ENCODE data around the gene KIF26B.
A peak's percentile ranks its signal among the peaks of the same experiment; 100 is the strongest.

KIF26B gene

GRCh38 chr1:245652660-245653427, 498.1 kb downstream of the KIF26B start:
- TF ChIP-seq CTCF (conservative IDR thresholded peaks at IDR 0.05; ENCODE audit: low read length): no peak
- no peak overlapping the region for H3K4me3 ChIP-seq (ENCODE audit: low read length)
- peak; percentile 31 for DNase-seq (ENCODE audit: low read depth)

- no peak for DNase-seq (ENCODE audit: low read depth)
- H3K4me3 ChIP-seq (ENCODE audit: low read length): no peak overlapping the region
- no peak for TF ChIP-seq CTCF (conservative IDR thresholded peaks at IDR 0.05; ENCODE audit: low read length)
These were observed 499.8 kb downstream of the KIF26B start for GRCh38 chr1:245654460-245655050.

- TF ChIP-seq CTCF (conservative IDR thresholded peaks at IDR 0.05; ENCODE audit: low read length): no peak
These were observed 501.5 kb downstream of the KIF26B start for GRCh38 chr1:245656189-245656717.

GRCh38 chr1:245657371-245657770, 502.6 kb downstream of the KIF26B start:
- H3K4me3 ChIP-seq (ENCODE audit: low read length): no peak overlapping the region
- no peak for DNase-seq (ENCODE audit: low read depth)
- TF ChIP-seq CTCF (conservative IDR thresholded peaks at IDR 0.05; ENCODE audit: low read length): no peak

More at GRCh38 chr1:245656189-245656717, 501.5 kb downstream of the KIF26B start:
- H3K4me3 ChIP-seq (ENCODE audit: low read length): no peak overlapping the region
- no peak for DNase-seq (ENCODE audit: low read depth)

- no peak overlapping the region for H3K4me3 ChIP-seq (ENCODE audit: low read length)
- TF ChIP-seq CTCF (conservative IDR thresholded peaks at IDR 0.05; ENCODE audit: low read length): no peak
- no peak for DNase-seq (ENCODE audit: low read depth)
These were observed 508.6 kb downstream of the KIF26B start for GRCh38 chr1:245663373-245663772.

GRCh38 chr1:245663841-245664240, 509.1 kb downstream of the KIF26B start:
- no peak for DNase-seq (ENCODE audit: low read depth)
- H3K4me3 ChIP-seq (ENCODE audit: low read length): no peak overlapping the region
- TF ChIP-seq CTCF (conservative IDR thresholded peaks at IDR 0.05; ENCODE audit: low read length): no peak

GRCh38 chr1:245666412-245666811, 511.6 kb downstream of the KIF26B start:
- TF ChIP-seq CTCF (conservative IDR thresholded peaks at IDR 0.05; ENCODE audit: low read length): no peak
- H3K4me3 ChIP-seq (ENCODE audit: low read length): no peak overlapping the region
- DNase-seq (ENCODE audit: low read depth): no peak

Data from AG10803 (cell line).